Right lobe of liver (tissue), 6 donors: ENCODE measurements around the gene SMC5. TPM values are rescaled to one million over a fixed set of nuclear protein-coding genes. Genes with fewer than 3 reads are reported as not detected.

Source experiments
- ATAC-seq, 4 donors: fragments of 200-7000 bp; cut with Tn5 transposase; one replicate each; pipeline ENCODE4 v1.9.1; 2020; ENCODE audit warnings: mild to moderate bottlenecking in 4 of 4, moderate library complexity in 4 of 4
- DNase-seq, 3 donors: peaks; one replicate each; pipeline ENCODE4 v3.0.0-alpha.2; 2020
- H3K27ac ChIP-seq, 3 donors: fragments of 200-600 bp; one replicate each; pipeline ENCODE4 v1.8.0; 2022
- H3K27me3 ChIP-seq, 2 donors: fragments of 200-600 bp; one replicate each; pipeline ENCODE4 v1.8.0; 2022
- H3K36me3 ChIP-seq, 4 donors: fragments of 200-600 bp; sonication (generic) in 1 of 4; one replicate each; pipeline versions ENCODE4 v1.5.1 to v1.8.0; 2017 to 2022; ENCODE audit warnings: control low read depth in 1 of 4
- H3K4me1 ChIP-seq, 4 donors: fragments of 200-600 bp; sonication (generic) in 1 of 4; one replicate each; pipeline versions ENCODE4 v1.5.1 to v1.8.0; 2017 to 2022; ENCODE audit warnings: control low read depth in 1 of 4
- H3K4me3 ChIP-seq, 3 donors: fragments of 200-600 bp; one replicate each; pipeline ENCODE4 v1.8.0; 2022
- H3K9me3 ChIP-seq, 4 donors: fragments of 200-600 bp; sonication (generic) in 1 of 4; one replicate each; pipeline versions ENCODE4 v1.5.1 to v1.8.0; 2017 to 2022; ENCODE audit warnings: control low read depth in 1 of 4
- CTCF ChIP-seq, 4 donors: fragments of 200-600 bp in 3 of 4; fragments of 450-650 bp in 1 of 4; IDR thresholded peaks; one replicate each; pipeline versions ENCODE4 v1.5.1 to v1.8.0; 2016 to 2022; ENCODE audit warnings: antibody characterized with exemption in 4 of 4, mild to moderate bottlenecking in 2 of 4
- POLR2A ChIP-seq: fragments of 450-650 bp; IDR thresholded peaks from one replicate; pipeline ENCODE4 v1.6.1; 2017; ENCODE audit warnings: antibody characterized with exemption, mild to moderate bottlenecking
- WGBS: methylation state at CpG from one replicate; pipeline ENCODE4 v1.1.6; 2018; ENCODE audit warnings: low coverage, low lambda C conversion rate; ENCODE audit not compliant: insufficient coverage; ENCODE audit errors: missing lambda C conversion rate; 5-methylcytosine and 5-hydroxymethylcytosine counted together
- intact Hi-C, 2 donors: fragments of 100-400 bp; cut with DNase I; formaldehyde crosslinking; loops; one replicate each; pipeline versions ENCODE4 v1.11.2 to v1.14.1; 2022
- total RNA-seq, 6 experiments: library from RNA; depleted of rRNA in 2 of 6; stranded (reverse); fragments of >200 nt in 2 of 6; fragmentation: NEBNext Ultra II Directional in 3 of 6; extraction: Animal tissue kit (Norgen Biotek cat#: 25700) in 3 of 6; gene quantifications; one replicate each; pipeline versions ENCODE4 v1.1.0 to v1.2.4, GENCODE V29; 2016 to 2023
- donor health status: DM: no; HTN: yes; CAD: no.
- donor health status: DM: no; HTN: no; CAD: no.
- donor health status: DM: no; HTN: no; CAD: no.
- donor health status: DM: no; HTN: yes; CAD: no.
- donor health status: DM: no; HTN: yes; CAD: no.

Gene SMC5
- total RNA-seq, 6 experiments from 2014 or later = 10.6 to 13.9 (median 13.0) TPM

GRCh38 chr9:70260007-70260443 is 1.2 kb downstream of the SMC5 start:
- DNase-seq = peak in 1 of 3 donors; percentile 22
- H3K27ac ChIP-seq = peak overlapping the region in 1 of 3 donors; percentile 97
- ATAC-seq = no peak
- peaks cover 0 to 29% (median 9%) of the 10 kb centered on the region in 4 donors for H3K4me1 ChIP-seq
- WGBS = 81% methylated on average over 21 of the region's 30 CpGs
- H3K36me3 ChIP-seq = peaks cover 0 to 14% (median 6%) of the 10 kb centered on the region in 4 donors
- peak overlapping the region; percentile 70 to 93 (median 79) for H3K4me3 ChIP-seq
- TF ChIP-seq POLR2A (no peak), CTCF (IDR thresholded peaks at IDR 0.05) (no peak)
- no peaks in the 10 kb centered on the region for H3K27me3 ChIP-seq
- H3K9me3 ChIP-seq = no peaks in the 10 kb centered on the region
- intact Hi-C loops = no loop called here

- H3K27me3 ChIP-seq = no peaks in the 10 kb centered on the region
- H3K27ac ChIP-seq = no peak overlapping the region
- no peak for DNase-seq
- no peak for ATAC-seq
- no peaks in the 10 kb centered on the region for H3K9me3 ChIP-seq
- peaks cover 0 to 23% (median 9%) of the 10 kb centered on the region in 4 donors for H3K4me1 ChIP-seq
- peaks cover 0 to 20% (median 9%) of the 10 kb centered on the region in 4 donors for H3K36me3 ChIP-seq
- intact Hi-C loops = no loop called here
- TF ChIP-seq CTCF (IDR thresholded peaks at IDR 0.05) (no peak), POLR2A (no peak)
- H3K4me3 ChIP-seq = peak overlapping the region in 1 of 3 donors; percentile 70
- WGBS = 90% methylated on average over 8 of the region's 8 CpGs
Measured at GRCh38 chr9:70260606-70261005, 1.8 kb downstream of the SMC5 start.

- Histone ChIP-seq H3K27me3 (no peaks in the 10 kb centered on the region), H3K9me3 (no peaks in the 10 kb centered on the region), H3K4me3 (no peak overlapping the region), H3K4me1 (peaks cover 0 to 21% (median 9%) of the 10 kb centered on the region in 4 donors), H3K27ac (no peak overlapping the region), H3K36me3 (peaks cover 0 to 27% (median 11%) of the 10 kb centered on the region in 4 donors)
- intact Hi-C loops = no loop called here
- ATAC-seq = no peak
- no peak for TF ChIP-seq POLR2A
- no peak for TF ChIP-seq CTCF (IDR thresholded peaks at IDR 0.05)
- WGBS = 84% methylated on average over 4 of the region's 4 CpGs
- no peak for DNase-seq
Measured at GRCh38 chr9:70261131-70261870, 2.5 kb downstream of the SMC5 start.

- WGBS = 78% methylated on average over 2 of the region's 2 CpGs
Measured at GRCh38 chr9:70262366-70262765, 3.6 kb downstream of the SMC5 start.

More at GRCh38 chr9:70262366-70262765, 3.6 kb downstream of the SMC5 start:
- H3K4me1 ChIP-seq = peaks cover 0 to 21% (median 5%) of the 10 kb centered on the region in 4 donors
- H3K36me3 ChIP-seq = peaks cover 0 to 31% (median 11%) of the 10 kb centered on the region in 4 donors
- TF ChIP-seq CTCF (IDR thresholded peaks at IDR 0.05) = no peak
- no peak for DNase-seq
- no peak for ATAC-seq
- H3K27me3 ChIP-seq = no peaks in the 10 kb centered on the region
- H3K4me3 ChIP-seq = no peak overlapping the region
- intact Hi-C loops = no loop called here
- no peak overlapping the region for H3K27ac ChIP-seq
- H3K9me3 ChIP-seq = no peaks in the 10 kb centered on the region
